GM21390 (cell line): ENCODE data around the gene NSG1.
"Not testable (repeated sequence)": the region's sequence is repeated elsewhere in the genome, so short reads cannot be mapped to it uniquely, and the experiment has no call there.

ENCODE experiments used
- ATAC-seq: cut with Tn5 transposase; IDR thresholded peaks from one replicate; pipeline ENCODE4 v1.9.1; 2021; ENCODE audit not compliant: unreplicated experiment

NSG1 gene

DNA sequence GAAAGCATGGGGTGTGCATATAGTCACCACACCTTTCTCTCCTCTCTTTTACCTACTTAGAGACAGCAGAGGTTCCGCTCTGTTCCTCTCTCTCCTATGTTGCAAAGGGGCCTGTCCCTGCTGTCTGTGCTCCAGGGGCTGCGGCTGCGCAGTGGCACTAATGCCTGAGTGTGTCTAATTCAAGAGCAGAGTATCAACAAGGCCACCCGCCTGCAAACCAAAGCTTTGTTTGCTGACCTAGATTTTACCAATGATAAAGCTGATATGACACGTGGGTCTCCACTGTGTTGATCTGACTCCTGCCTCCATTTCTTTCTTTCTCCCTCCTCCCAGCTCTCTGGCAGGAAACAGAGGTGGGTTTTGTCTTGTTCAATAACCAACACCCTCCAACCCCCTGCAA lies 74.9 kb downstream of the NSG1 start:
- no peak for ATAC-seq

DNA sequence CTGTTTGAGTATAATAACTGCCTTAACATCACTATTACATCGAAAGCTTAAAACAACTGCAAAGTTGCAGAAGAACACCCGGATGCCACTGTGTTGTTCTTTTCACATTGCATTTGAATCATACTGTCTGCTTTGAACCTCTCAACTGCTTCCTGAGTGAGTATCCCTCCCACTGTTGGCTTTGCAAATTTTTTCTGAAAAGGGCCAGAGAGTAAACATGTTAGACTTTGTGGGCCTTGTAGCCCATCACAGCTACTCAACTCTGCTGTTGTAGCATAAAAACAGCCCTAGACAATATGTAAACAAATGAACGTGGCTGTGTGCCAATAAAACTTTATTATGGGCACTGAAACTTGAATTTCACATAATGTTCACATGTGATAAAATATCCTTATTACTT lies 76.1 kb downstream of the NSG1 start:
- no peak for ATAC-seq

- not testable (repeated sequence) for ATAC-seq
These were observed 78.3 kb downstream of the NSG1 start for GRCh38 chr4:4465238-4465637.
